H1 (cell line): ENCODE data around the gene EXOC2. TPM values are rescaled to one million over a fixed set of nuclear protein-coding genes. Genes with fewer than 3 reads are reported as not detected.

Experiments used
- CTCF ChIA-PET: fragments of 300-600 bp; sonication (Branson Sonifier 250); formaldehyde crosslinking; loops from one replicate; lab custom pipeline; 2021; ENCODE audit not compliant: partially characterized antibody; lab: Charles Lee
- POLR2A ChIA-PET: fragments of 300-600 bp; sonication (Branson Sonifier 250); formaldehyde crosslinking; loops from one replicate; lab custom pipeline; 2021; ENCODE audit warnings: inconsistent platforms; ENCODE audit not compliant: partially characterized antibody; lab: Charles Lee
- DNase-seq, 2 experiments: peaks; one replicate each; pipeline versions ENCODE4 v3.0.0 to v3.0.0-alpha.2; 2010 to 2022; ENCODE audit warnings: low spot score in 2 of 2, low read depth in 1 of 2, mixed read lengths in 1 of 2
- FAIRE-seq: peaks from 2 replicates; lab custom pipeline; 2011; peaks lifted over from hg19 to GRCh38; lab: Jason Lieb, UNC
- H2AFZ ChIP-seq: 2 replicates; pipeline ENCODE4 v1.8.1; 2012; ENCODE audit warnings: low read length, inconsistent platforms
- H2AK5ac ChIP-seq: 2 replicates; pipeline ENCODE4 v1.6.1; 2013; ENCODE audit warnings: low read depth, low read length
- H2BK120ac ChIP-seq: replicated peaks from 2 replicates; pipeline ENCODE3; 2013; ENCODE audit warnings: low read depth, low read length, inconsistent platforms
- H2BK12ac ChIP-seq: 2 replicates; pipeline ENCODE4 v1.6.1; 2013; ENCODE audit warnings: low read depth, low read length
- H2BK15ac ChIP-seq: 2 replicates; pipeline ENCODE4 v1.6.1; 2013; ENCODE audit warnings: low read length
- H2BK20ac ChIP-seq: 2 replicates; pipeline ENCODE4 v1.6.1; 2013; ENCODE audit warnings: low read length
- H2BK5ac ChIP-seq: 2 replicates; pipeline ENCODE4 v1.6.1; 2013; ENCODE audit warnings: low read depth, low read length
- H3K14ac ChIP-seq: 2 replicates; pipeline ENCODE4 v1.6.1; 2013; ENCODE audit warnings: inconsistent platforms; ENCODE audit not compliant: insufficient read length
- H3K18ac ChIP-seq: 2 replicates; pipeline ENCODE4 v1.6.1; 2013; ENCODE audit warnings: low read length; ENCODE audit errors: extremely low read depth
- H3K23ac ChIP-seq: 2 replicates; pipeline ENCODE4 v1.6.1; 2013; ENCODE audit warnings: inconsistent platforms; ENCODE audit not compliant: insufficient read length
- H3K23me2 ChIP-seq: 2 replicates; pipeline ENCODE4 v1.6.1; 2013; ENCODE audit warnings: low read depth, low read length
- H3K27ac ChIP-seq: 2 replicates; pipeline ENCODE4 v1.6.1; 2011; ENCODE audit warnings: low read depth, low read length, inconsistent platforms
- H3K27me3 ChIP-seq, 4 experiments: replicated peaks in 1 of 4; 1 replicate in 1 of 4; 2 replicates in 3 of 4; pipeline versions ENCODE4 v1.6.1 to v1.8.1; 2011 to 2013; ENCODE audit warnings: low read length in 3 of 4, mild to moderate bottlenecking in 3 of 4, inconsistent platforms in 2 of 4, mixed read lengths in 2 of 4, moderate library complexity in 1 of 4; ENCODE audit not compliant: control insufficient read depth in 3 of 4, insufficient read depth in 3 of 4; ENCODE audit errors: extremely low read depth in 1 of 4
- H3K36me3 ChIP-seq, 4 experiments: 2 replicates each; pipeline versions ENCODE4 v1.6.1 to v1.8.1; 2011 to 2013; ENCODE audit warnings: mild to moderate bottlenecking in 4 of 4, low read length in 3 of 4, moderate library complexity in 2 of 4, control low read depth in 1 of 4, inconsistent platforms in 1 of 4; ENCODE audit not compliant: insufficient read depth in 4 of 4, control insufficient read depth in 2 of 4
- H3K4ac ChIP-seq: replicated peaks from 2 replicates; pipeline ENCODE3; 2013; ENCODE audit warnings: low read length, low read depth, mixed read lengths, inconsistent platforms; ENCODE audit not compliant: insufficient read length
- H3K4me1 ChIP-seq, 4 experiments: replicated peaks in 1 of 4; 1 replicate in 1 of 4; 2 replicates in 3 of 4; pipeline versions ENCODE4 v1.6.1 to v1.8.1; 2011 to 2013; ENCODE audit warnings: low read length in 3 of 4, inconsistent platforms in 2 of 4, mixed read lengths in 1 of 4; ENCODE audit not compliant: insufficient read depth in 4 of 4, control insufficient read depth in 3 of 4
- H3K4me2 ChIP-seq, 2 experiments: 2 replicates each; pipeline versions ENCODE4 v1.6.1 to v1.8.1; 2011 to 2013; ENCODE audit warnings: low read depth in 2 of 2, low read length in 2 of 2, control low read depth in 1 of 2, inconsistent platforms in 1 of 2, mild to moderate bottlenecking in 1 of 2; ENCODE audit not compliant: insufficient read depth in 1 of 2
- H3K4me3 ChIP-seq, 4 experiments: fragments of 200-600, 300-600 bp in 1 of 4; sonication (generic), shearing (Covaris generic), sonication (Bioruptor Twin) in 1 of 4; 2 replicates each; pipeline versions ENCODE4 v1.5.1 to v1.8.1; 2011 to 2016; ENCODE audit warnings: low read length in 4 of 4, low read depth in 3 of 4, control low read depth in 2 of 4, inconsistent platforms in 2 of 4, mild to moderate bottlenecking in 2 of 4, mixed read lengths in 1 of 4, moderate library complexity in 1 of 4; ENCODE audit not compliant: insufficient read depth in 2 of 4; ENCODE audit errors: extremely low read depth in 1 of 4
- H3K56ac ChIP-seq: replicated peaks from 2 replicates; pipeline ENCODE3; 2013; ENCODE audit warnings: low read depth, mild to moderate bottlenecking, mixed read lengths, low read length, inconsistent platforms; ENCODE audit not compliant: insufficient read length
- H3K79me1 ChIP-seq: 2 replicates; pipeline ENCODE4 v1.6.1; 2013; ENCODE audit warnings: low read depth, low read length, control low read depth
- H3K79me2 ChIP-seq, 2 experiments: 2 replicates each; pipeline versions ENCODE4 v1.6.1 to v1.8.1; 2012 to 2013; ENCODE audit warnings: low read length in 2 of 2, mild to moderate bottlenecking in 2 of 2, inconsistent platforms in 1 of 2; ENCODE audit not compliant: insufficient read depth in 2 of 2, control insufficient read depth in 1 of 2
- H3K9ac ChIP-seq, 4 experiments: replicated peaks in 1 of 4; 1 replicate in 1 of 4; 2 replicates in 3 of 4; pipeline versions ENCODE4 v1.6.1 to v1.8.1; 2011 to 2013; ENCODE audit warnings: low read depth in 3 of 4, low read length in 3 of 4, control low read depth in 2 of 4, mild to moderate bottlenecking in 2 of 4, moderate library complexity in 2 of 4, inconsistent platforms in 1 of 4; ENCODE audit errors: extremely low read depth in 1 of 4
- H3K9me3 ChIP-seq, 2 experiments: 2 replicates each; pipeline versions ENCODE4 v1.6.1 to v1.8.1; 2012 to 2013; ENCODE audit warnings: mild to moderate bottlenecking in 2 of 2, moderate library complexity in 2 of 2, control low read depth in 1 of 2, inconsistent platforms in 1 of 2, low read depth in 1 of 2, low read length in 1 of 2, mixed read lengths in 1 of 2; ENCODE audit not compliant: insufficient read depth in 2 of 2
- H4K20me1 ChIP-seq, 2 experiments: replicated peaks in 1 of 2; 2 replicates each; pipeline versions ENCODE3 to v1.8.1; 2011 to 2013; ENCODE audit warnings: inconsistent platforms in 2 of 2, low read length in 2 of 2, mild to moderate bottlenecking in 1 of 2; ENCODE audit not compliant: insufficient read depth in 2 of 2, control insufficient read depth in 1 of 2
- H4K5ac ChIP-seq: 2 replicates; pipeline ENCODE4 v1.6.1; 2013; ENCODE audit warnings: low read length, low read depth, mixed read lengths, inconsistent platforms; ENCODE audit not compliant: insufficient read length
- H4K8ac ChIP-seq: 2 replicates; pipeline ENCODE4 v1.8.0; 2013; ENCODE audit warnings: mild to moderate bottlenecking, moderate library complexity, low read length, inconsistent platforms; ENCODE audit not compliant: insufficient read depth; ENCODE audit errors: extremely low read depth
- H4K91ac ChIP-seq: replicated peaks from 2 replicates; pipeline ENCODE3; 2013; ENCODE audit warnings: low read length, mixed read lengths, inconsistent platforms; ENCODE audit not compliant: insufficient read length
- BRCA1 ChIP-seq: IDR thresholded peaks from 2 replicates; pipeline ENCODE4 v1.6.1; 2012; ENCODE audit warnings: low read depth, low read length, improper control_type of control experiment
- CBX8 ChIP-seq: fragments of 300-800, 300-1000 bp; sonication (generic); IDR thresholded peaks from 2 replicates; pipeline ENCODE4 v1.7.1; 2016; ENCODE audit warnings: low read depth, low read length, borderline replicate concordance
- EP300 ChIP-seq, 2 experiments: IDR thresholded peaks; 1 replicate in 1 of 2; 2 replicates in 1 of 2; pipeline ENCODE4 v1.6.1; 2011 to 2012; ENCODE audit warnings: low read depth in 2 of 2, low read length in 2 of 2, mild to moderate bottlenecking in 2 of 2, borderline replicate concordance in 1 of 2, inconsistent platforms in 1 of 2, moderate library complexity in 1 of 2
- HDAC2 ChIP-seq, 2 experiments: fragments of 300-600 bp in 1 of 2; sonication (generic) in 1 of 2; IDR thresholded peaks; 2 replicates each; pipeline ENCODE4 v1.6.1; 2011 to 2012; ENCODE audit warnings: low read depth in 2 of 2, low read length in 2 of 2, mild to moderate bottlenecking in 2 of 2, moderate library complexity in 2 of 2, borderline replicate concordance in 1 of 2, inconsistent platforms in 1 of 2
- KDM4A ChIP-seq: IDR thresholded peaks from one replicate; pipeline ENCODE4 v1.7.1; 2012; ENCODE audit warnings: low read depth, mild to moderate bottlenecking, moderate library complexity, low read length, inconsistent platforms; ENCODE audit not compliant: severe bottlenecking
- POU5F1 ChIP-seq: IDR thresholded peaks from 2 replicates; pipeline ENCODE4 v1.6.1; 2011; ENCODE audit warnings: low read depth, mild to moderate bottlenecking, low read length, moderate library complexity
- RNF2 ChIP-seq: fragments of 200-900, 300-1000 bp; sonication (generic); IDR thresholded peaks from 2 replicates; pipeline ENCODE4 v1.7.1; 2016; ENCODE audit warnings: borderline replicate concordance, low read depth, mild to moderate bottlenecking, antibody characterized with exemption, low read length; ENCODE audit not compliant: poor library complexity, severe bottlenecking; ENCODE audit errors: missing control alignments
- RXRA ChIP-seq: IDR thresholded peaks from 2 replicates; pipeline ENCODE4 v1.6.1; 2011; ENCODE audit warnings: low read depth, mild to moderate bottlenecking, low read length, moderate library complexity; ENCODE audit not compliant: insufficient read depth
- SAP30 ChIP-seq: fragments of 300-600 bp; sonication (generic); IDR thresholded peaks from 2 replicates; pipeline ENCODE4 v1.7.1; 2012; ENCODE audit warnings: low read length, moderate library complexity, mild to moderate bottlenecking, inconsistent platforms; ENCODE audit not compliant: insufficient read depth, insufficient replicate concordance
- SP1 ChIP-seq: IDR thresholded peaks from 2 replicates; pipeline ENCODE4 v1.6.1; 2011; ENCODE audit warnings: low read depth, low read length
- SRF ChIP-seq: IDR thresholded peaks from 2 replicates; pipeline ENCODE4 v1.6.1; 2011; ENCODE audit warnings: mild to moderate bottlenecking, low read depth, low read length, moderate library complexity
- WGBS, 2 experiments: shearing (Covaris generic) in 1 of 2; methylation state at CpG; one replicate each; pipeline versions ENCODE4 v1.1.6 to v1.1.7; 2013 to 2015; ENCODE audit warnings: low lambda C conversion rate in 2 of 2, mixed read lengths in 2 of 2, inconsistent platforms in 1 of 2, low coverage in 1 of 2, missing lambda C conversion rate in 1 of 2; ENCODE audit not compliant: insufficient replicate concordance in 2 of 2, insufficient coverage in 1 of 2, insufficient read length in 1 of 2; ENCODE audit errors: extremely low coverage in 1 of 2, missing lambda C conversion rate in 1 of 2; 5-methylcytosine and 5-hydroxymethylcytosine counted together
- polyA plus RNA-seq, 7 experiments: library from polyadenylated mRNA; depleted of rRNA in 3 of 7; stranded (reverse) in 5 of 7; unstranded in 2 of 7; fragments of >200 nt in 5 of 7; fragments of 200-250 nt in 2 of 7; gene quantifications; 1 replicate in 5 of 7; 2 replicates in 1 of 7; 4 replicates in 1 of 7; pipeline versions ENCODE4 v1.2.1 to v1.2.3, GENCODE V29; 2011 to 2013; ENCODE audit warnings: missing spikeins in 2 of 7, mixed read lengths in 2 of 7
- total RNA-seq: library from RNA; stranded (reverse); fragmentation: NEBNext Ultra II Directional; extraction: Animal tissue kit (Norgen Biotek cat#: 25700); gene quantifications from 2 replicates; pipeline ENCODE4 v1.2.1, GENCODE V29; 2021
- TF ChIP-seq, protein P1 (sequence below): IDR thresholded peaks from 2 replicates; pipeline ENCODE4 v1.6.1; 2011; ENCODE audit warnings: low read length, improper control_type of control experiment

The EXOC2 gene
- total and polyA plus RNA-seq, 2 of the 8 experiments (the other 6 are each of a cell fraction or from before 2014, with no cell fraction given): 25.5 to 44.4 TPM

DNA sequence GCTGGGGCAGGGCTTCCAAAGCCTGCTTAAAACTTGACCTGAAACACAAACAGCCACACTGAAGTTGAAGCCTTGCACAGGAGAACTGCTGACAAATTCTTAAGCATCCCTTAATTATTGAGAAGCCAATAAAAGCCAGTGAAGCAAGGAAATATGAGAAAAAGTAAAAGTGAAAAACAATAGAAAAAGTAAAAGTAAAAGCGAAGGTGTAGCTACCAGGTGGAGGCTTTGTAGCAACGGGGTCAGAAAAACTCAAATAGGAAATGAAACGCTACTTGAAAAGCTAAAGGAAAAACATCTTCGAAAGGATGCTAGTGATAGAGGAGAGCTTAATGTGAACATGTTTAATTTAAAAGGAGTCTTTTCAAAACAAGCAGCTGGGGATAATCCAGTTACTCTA is 203.9 kb downstream of the EXOC2 start:
- Histone ChIP-seq H3K36me3 (peaks cover 6 to 35% (median 23%) of the 10 kb centered on the region in 4 experiments; a peak in 6 of 8 replicates), H3K4me2 (no peak overlapping the region), H3K23ac (no peak overlapping the region)
- no peak for FAIRE-seq
- 97% methylated on average over 4 of the region's 4 CpGs; no CpG with 5 or more reads in 1 of the 2 experiments for WGBS, 2 experiments
- TF ChIP-seq SAP30 (no peak), CBX8 (no peak), RNF2 (no peak), SP1 (no peak), POU5F1 (no peak), BRCA1 (no peak), HDAC2 (IDR thresholded peaks at IDR 0.05; ENCODE audit: borderline replicate concordance in 1 of 2, low read depth in 2 of 2, low read length in 2 of 2) (no peak), RXRA (no peak), EP300 (IDR thresholded peaks at IDR 0.05; ENCODE audit: borderline replicate concordance in 1 of 2, low read depth in 2 of 2, low read length in 2 of 2) (no peak), KDM4A (no peak), SRF (no peak)
- TF ChIP-seq, protein P1, sequence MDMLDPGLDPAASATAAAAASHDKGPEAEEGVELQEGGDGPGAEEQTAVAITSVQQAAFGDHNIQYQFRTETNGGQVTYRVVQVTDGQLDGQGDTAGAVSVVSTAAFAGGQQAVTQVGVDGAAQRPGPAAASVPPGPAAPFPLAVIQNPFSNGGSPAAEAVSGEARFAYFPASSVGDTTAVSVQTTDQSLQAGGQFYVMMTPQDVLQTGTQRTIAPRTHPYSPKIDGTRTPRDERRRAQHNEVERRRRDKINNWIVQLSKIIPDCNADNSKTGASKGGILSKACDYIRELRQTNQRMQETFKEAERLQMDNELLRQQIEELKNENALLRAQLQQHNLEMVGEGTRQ: no peak
- TF ChIP-seq, all 59 proteins: peak for 0
- Histone ChIP-seq H3K4ac (no peak overlapping the region), H3K9ac (no peak overlapping the region), H4K8ac (no peak overlapping the region), H3K27me3 (no peaks in the 10 kb centered on the region), H3K23me2 (no peaks in the 10 kb centered on the region), H4K20me1 (no peaks in the 10 kb centered on the region), H3K79me1 (no peaks in the 10 kb centered on the region), H2BK12ac (no peak overlapping the region), H4K91ac (no peak overlapping the region), H2BK15ac (no peak overlapping the region), H4K5ac (no peak overlapping the region), H3K9me3 (peaks cover 12 to 23% of the 10 kb centered on the region in 2 experiments), H3K79me2 (no peaks in the 10 kb centered on the region), H3K14ac (no peak overlapping the region), H2AK5ac (no peak overlapping the region), H3K4me3 (no peak overlapping the region), H2AFZ (no peak overlapping the region), H3K4me1 (no peaks in the 10 kb centered on the region), H2BK5ac (no peak overlapping the region), H3K18ac (no peak overlapping the region), H3K27ac (no peak overlapping the region), H2BK120ac (no peak overlapping the region), H3K56ac (no peak overlapping the region), H2BK20ac (no peak overlapping the region)
- CTCF ChIA-PET: interaction anchor here (0.7 kb wide), 1 partner anchor 212 kb away, joined by 3 read pairs; no protein-coding TSS in a partner anchor
- DNase-seq: no peak
- POLR2A ChIA-PET: no interaction called here
